Peyer's patch (tissue), 4 donors: ENCODE measurements around the gene APOA5. TPM values are rescaled to one million over a fixed set of nuclear protein-coding genes. Genes with fewer than 3 reads are reported as not detected.

Source experiments
- DNase-seq, 3 donors: peaks; one replicate each; pipeline ENCODE4 v3.0.0-alpha.2; 2017 to 2019
- H3K27ac ChIP-seq, 4 donors: fragments of 200-600 bp; sonication (generic); one replicate each; pipeline ENCODE4 v1.5.1; 2016 to 2019
- H3K27me3 ChIP-seq, 2 donors: fragments of 200-600 bp; sonication (generic); one replicate each; pipeline ENCODE4 v1.5.1; 2019
- H3K36me3 ChIP-seq, 3 donors: fragments of 200-600 bp; sonication (generic); one replicate each; pipeline ENCODE4 v1.5.1; 2016 to 2019
- H3K4me1 ChIP-seq, 4 donors: fragments of 200-600 bp; sonication (generic); one replicate each; pipeline ENCODE4 v1.5.1; 2016 to 2019
- H3K4me3 ChIP-seq, 4 donors: fragments of 200-600 bp; sonication (generic); 1 replicate in 3 of 4; 2 replicates in 1 of 4; pipeline ENCODE4 v1.5.1; 2016 to 2019; ENCODE audit warnings: mild to moderate bottlenecking in 1 of 4
- H3K9me3 ChIP-seq, 4 donors: fragments of 200-600 bp; sonication (generic); one replicate each; pipeline ENCODE4 v1.5.1; 2016 to 2019; ENCODE audit warnings: mild to moderate bottlenecking in 1 of 4
- CTCF ChIP-seq, 6 experiments: fragments of 450-650 bp in 4 of 6; fragments of 200-600 bp in 2 of 6; sonication (generic) in 1 of 6; IDR thresholded peaks; one replicate each; pipeline ENCODE4 v1.5.1; 2017 to 2019; ENCODE audit warnings: antibody characterized with exemption in 6 of 6, mild to moderate bottlenecking in 3 of 6, moderate library complexity in 1 of 6
- POLR2A ChIP-seq, 2 donors: fragments of 450-650 bp; IDR thresholded peaks; one replicate each; pipeline ENCODE4 v1.5.1; 2017; ENCODE audit warnings: antibody characterized with exemption in 2 of 2, mild to moderate bottlenecking in 2 of 2, moderate library complexity in 2 of 2
- total RNA-seq, 4 donors: library from RNA; depleted of rRNA; stranded (reverse); fragments of >200 nt; gene quantifications; one replicate each; pipeline ENCODE4 v1.1.0, GENCODE V29; 2016

APOA5 gene
- total RNA-seq, 4 donors from 2014 or later: 2.8 to 3.2 TPM; not detected in 2

GRCh38 chr11:116825854-116826750 is 34.4 kb upstream of the APOA5 start:
- no peaks in the 10 kb centered on the region for H3K27me3 ChIP-seq
- H3K9me3 ChIP-seq: no peaks in the 10 kb centered on the region
- peak overlapping the region in 2 of 4 donors; percentile 81 to 92 for H3K27ac ChIP-seq
- peak overlapping the region in 1 of 4 donors; percentile 11 for H3K4me3 ChIP-seq
- no peaks in the 10 kb centered on the region for H3K4me1 ChIP-seq
- no peak for TF ChIP-seq CTCF (IDR thresholded peaks at IDR 0.05)
- no peak for TF ChIP-seq POLR2A (IDR thresholded peaks at IDR 0.05)
- DNase-seq: peak in 2 of 3 donors; percentile 73 to 76
- H3K36me3 ChIP-seq: peaks cover 0 to 4% (median 0%) of the 10 kb centered on the region in 3 donors

- no peaks in the 10 kb centered on the region for H3K4me1 ChIP-seq
- H3K9me3 ChIP-seq: no peaks in the 10 kb centered on the region
- H3K36me3 ChIP-seq: peaks cover 0 to 5% (median 0%) of the 10 kb centered on the region in 3 donors
- H3K4me3 ChIP-seq: no peak overlapping the region
- peak overlapping the region in 2 of 4 donors; percentile 81 to 92 for H3K27ac ChIP-seq
- no peaks in the 10 kb centered on the region for H3K27me3 ChIP-seq
- TF ChIP-seq POLR2A (IDR thresholded peaks at IDR 0.05) (no peak), CTCF (IDR thresholded peaks at IDR 0.05) (no peak)
- no peak for DNase-seq
Measured at GRCh38 chr11:116825434-116825833, 33.8 kb upstream of the APOA5 start.

- Histone ChIP-seq H3K9me3 (no peaks in the 10 kb centered on the region), H3K27ac (peak within 1 kb of the TSS in 3 of 4 donors; percentile 43 to 83 (median 78)), H3K4me1 (no peaks in the 10 kb centered on the region), H3K4me3 (peak within 1 kb of the TSS in 2 of 4 donors; percentile 41 to 55), H3K36me3 (peaks cover 0 to 5% (median 0%) of the 10 kb centered on the region in 3 donors), H3K27me3 (no peaks in the 10 kb centered on the region)
- TF ChIP-seq POLR2A (IDR thresholded peaks at IDR 0.05) (peak; percentile 69 to 93), CTCF (IDR thresholded peaks at IDR 0.05) (no peak)
- DNase-seq: peak in 1 of 3 donors; percentile 74
Measured at GRCh38 chr11:116823031-116823843, 31.6 kb upstream of the APOA5 start, which contains the start of gene APOA4. Gene APOA4 (minus strand): TSS chr11:116823304. CDS start chr11:116823191, 113 bp downstream.

GRCh38 chr11:116822575-116822974 is 30.9 kb upstream of the APOA5 start:
- Histone ChIP-seq H3K27me3 (no peaks in the 10 kb centered on the region), H3K27ac (peak overlapping the region in 3 of 4 donors; percentile 43 to 83 (median 78)), H3K9me3 (no peaks in the 10 kb centered on the region), H3K36me3 (peaks cover 0 to 5% (median 0%) of the 10 kb centered on the region in 3 donors), H3K4me1 (no peaks in the 10 kb centered on the region), H3K4me3 (peak overlapping the region in 2 of 4 donors; percentile 41 to 55)
- TF ChIP-seq CTCF (IDR thresholded peaks at IDR 0.05) (no peak), POLR2A (IDR thresholded peaks at IDR 0.05) (no peak)
- DNase-seq: no peak
